Subcutaneous abdominal adipose tissue (tissue), 5 donors: Measurements from ENCODE around the gene RPS15A.

Source experiments
- H3K27ac ChIP-seq: one replicate; pipeline ENCODE4 v1.7.0; 2013; ENCODE audit warnings: low read depth, mild to moderate bottlenecking, inconsistent platforms, low read length, moderate library complexity
- H3K27me3 ChIP-seq, 5 donors: one replicate each; pipeline ENCODE4 v1.7.0; 2013; ENCODE audit warnings: low read length in 5 of 5, inconsistent platforms in 1 of 5; ENCODE audit not compliant: control insufficient read depth in 5 of 5, insufficient read depth in 4 of 5
- H3K36me3 ChIP-seq, 5 donors: one replicate each; pipeline ENCODE4 v1.7.0; 2013; ENCODE audit warnings: low read length in 5 of 5; ENCODE audit not compliant: control insufficient read depth in 5 of 5, insufficient read depth in 5 of 5
- H3K4me1 ChIP-seq, 5 donors: one replicate each; pipeline ENCODE4 v1.7.0; 2013; ENCODE audit warnings: low read length in 5 of 5, mild to moderate bottlenecking in 3 of 5, moderate library complexity in 1 of 5; ENCODE audit not compliant: control insufficient read depth in 5 of 5, insufficient read depth in 5 of 5
- H3K4me3 ChIP-seq, 5 donors: one replicate each; pipeline ENCODE4 v1.7.0; 2013; ENCODE audit warnings: low read length in 5 of 5, low read depth in 1 of 5
- H3K9ac ChIP-seq, 5 donors: one replicate each; pipeline ENCODE4 v1.7.0; 2013; ENCODE audit warnings: low read length in 5 of 5, mild to moderate bottlenecking in 4 of 5, moderate library complexity in 3 of 5
- H3K9me3 ChIP-seq, 5 donors: one replicate each; pipeline ENCODE4 v1.7.0; 2013; ENCODE audit warnings: low read length in 5 of 5; ENCODE audit not compliant: control insufficient read depth in 5 of 5
- donor health status: healthy.
- donor health status: healthy.
- donor health status: healthy.
- donor health status: healthy.
- donor health status: healthy.

Gene RPS15A

DNA sequence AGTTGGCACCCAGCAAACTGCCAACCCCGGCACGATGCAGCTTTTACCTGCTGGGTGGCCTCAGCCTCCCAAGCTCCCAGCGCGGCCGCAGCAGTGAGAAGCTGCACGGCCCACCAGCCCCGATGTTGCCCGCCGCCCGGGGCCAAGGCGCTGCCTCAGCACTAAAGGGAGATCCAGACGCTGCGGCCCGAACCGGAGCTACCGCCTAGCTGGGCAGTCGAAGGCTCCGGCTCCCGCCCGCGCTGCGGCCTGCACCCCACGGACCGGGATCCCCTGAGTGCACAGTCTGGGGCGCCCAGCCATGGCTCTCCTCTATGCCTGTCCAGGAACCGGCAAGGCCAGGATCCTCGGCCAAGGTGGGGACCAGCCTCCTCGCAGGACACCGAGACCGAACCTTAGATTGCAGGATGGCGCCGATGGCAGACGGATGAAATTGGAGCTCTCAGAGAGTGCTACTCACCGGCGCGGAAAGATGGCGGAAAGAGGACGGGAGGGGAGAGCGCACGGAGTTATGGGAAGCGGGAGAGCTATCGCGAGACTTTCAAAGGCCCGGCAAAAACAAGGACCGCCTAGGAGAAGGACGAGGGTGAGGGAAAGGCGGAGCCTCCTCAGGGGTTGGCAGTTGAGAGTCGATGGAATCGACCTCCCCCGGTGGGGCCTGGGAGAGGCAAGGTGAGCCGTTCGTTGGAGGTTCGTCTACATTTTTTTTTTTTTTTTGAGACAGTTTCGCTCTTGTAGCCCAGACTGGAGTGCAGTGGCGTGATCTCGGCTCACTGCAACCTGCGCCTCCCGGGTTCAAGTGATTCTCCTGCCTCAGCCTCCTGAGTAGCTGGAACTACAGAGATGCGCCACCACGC lies at the start of gene RPS15A:
Gene RPS15A, minus strand, starts transcription at position 485 of the 857 bp plus-strand sequence. CDS start 1,221 bp downstream, outside the sequence.
- peak within 1 kb of the TSS; percentile 79 for H3K27ac ChIP-seq
- H3K36me3 ChIP-seq = peaks cover 29 to 60% (median 50%) of the 10 kb centered on the region in 5 donors
- no peaks in the 10 kb centered on the region for H3K27me3 ChIP-seq
- H3K4me1 ChIP-seq = peaks cover 6 to 67% (median 51%) of the 10 kb centered on the region in 5 donors
- peak within 1 kb of the TSS; percentile 94 to 100 (median 98) for H3K9ac ChIP-seq
- H3K4me3 ChIP-seq = peak within 1 kb of the TSS; percentile 95 to 99 (median 97)
- no peaks in the 10 kb centered on the region for H3K9me3 ChIP-seq

DNA sequence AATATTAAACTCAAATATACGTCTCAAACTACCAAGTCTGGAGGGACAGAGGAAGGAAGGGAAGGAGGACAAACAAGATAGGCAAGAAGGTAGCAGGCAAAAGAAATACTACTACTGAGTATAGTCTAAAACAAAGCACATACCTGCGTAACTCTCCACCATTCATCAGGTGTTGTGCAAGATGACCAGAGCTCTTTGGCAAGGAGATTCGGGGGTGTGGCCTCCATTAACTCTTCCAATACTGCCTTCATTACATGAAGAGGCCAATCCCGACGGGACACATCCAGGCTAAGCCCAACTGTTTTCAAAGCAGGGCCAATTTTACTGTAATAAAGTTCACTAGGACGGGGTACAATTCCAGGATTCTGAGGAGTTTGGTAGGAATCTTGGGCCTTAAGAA lies 49.4 kb upstream of the RPS15A start:
- Histone ChIP-seq H3K9ac (peak overlapping the region in 1 of 5 donors; percentile 25), H3K9me3 (no peaks in the 10 kb centered on the region), H3K4me1 (peaks cover 0 to 18% (median 3%) of the 10 kb centered on the region in 5 donors), H3K36me3 (peaks cover 46 to 82% (median 74%) of the 10 kb centered on the region in 5 donors), H3K4me3 (peak overlapping the region in 1 of 5 donors; percentile 53), H3K27ac (no peak overlapping the region), H3K27me3 (no peaks in the 10 kb centered on the region)

DNA sequence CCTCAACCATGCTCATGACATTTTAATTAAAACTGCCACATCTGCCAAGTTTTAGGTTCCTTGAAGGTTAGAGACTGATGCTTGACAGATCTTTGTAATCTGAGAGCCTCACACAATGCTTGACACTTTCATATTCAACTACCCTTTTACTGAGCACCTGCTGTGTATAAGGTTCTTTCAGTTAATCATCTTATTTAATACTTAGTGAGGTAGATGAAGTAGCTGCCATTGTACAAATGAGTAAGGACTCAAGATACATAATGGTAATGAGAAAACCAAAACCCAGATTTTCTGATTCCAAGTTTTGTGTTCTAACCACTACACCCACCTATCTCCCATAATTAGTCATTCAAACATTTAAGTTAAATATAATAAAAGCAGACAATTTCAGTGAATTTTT lies 46.6 kb upstream of the RPS15A start:
- Histone ChIP-seq H3K27ac (no peak overlapping the region), H3K36me3 (peaks cover 55 to 93% (median 83%) of the 10 kb centered on the region in 5 donors), H3K4me1 (peaks cover 0 to 18% (median 3%) of the 10 kb centered on the region in 5 donors)

DNA sequence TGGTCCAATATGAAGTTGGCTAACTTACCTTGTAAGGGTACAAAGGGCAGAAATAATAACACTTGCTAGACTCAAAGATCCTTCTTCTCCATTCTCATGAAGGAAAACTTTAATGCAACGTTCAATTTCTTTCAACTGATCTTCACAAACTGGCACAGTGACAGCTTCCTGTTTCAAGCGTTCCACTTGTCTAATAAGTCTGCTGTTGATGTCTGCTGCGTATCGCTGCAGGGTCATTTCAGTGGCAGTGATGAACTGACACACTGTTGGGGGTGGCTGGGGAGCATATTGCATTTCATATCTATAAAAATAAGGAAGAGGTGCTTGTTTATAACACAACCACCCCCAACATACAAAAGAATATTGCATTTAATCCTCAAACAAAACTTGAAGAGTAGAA lies 44.7 kb upstream of the RPS15A start:
- peaks cover 61 to 94% (median 89%) of the 10 kb centered on the region in 5 donors for H3K36me3 ChIP-seq
- H3K9ac ChIP-seq = no peak overlapping the region
- H3K27ac ChIP-seq = no peak overlapping the region
- no peaks in the 10 kb centered on the region for H3K27me3 ChIP-seq
- H3K4me1 ChIP-seq = peaks cover 0 to 9% (median 0%) of the 10 kb centered on the region in 5 donors
- H3K4me3 ChIP-seq = no peak overlapping the region
- no peaks in the 10 kb centered on the region for H3K9me3 ChIP-seq

More for the DNA sequence above, 46.6 kb upstream of the RPS15A start:
- Histone ChIP-seq H3K27me3 (no peaks in the 10 kb centered on the region), H3K9ac (no peak overlapping the region), H3K4me3 (no peak overlapping the region), H3K9me3 (no peaks in the 10 kb centered on the region)

DNA sequence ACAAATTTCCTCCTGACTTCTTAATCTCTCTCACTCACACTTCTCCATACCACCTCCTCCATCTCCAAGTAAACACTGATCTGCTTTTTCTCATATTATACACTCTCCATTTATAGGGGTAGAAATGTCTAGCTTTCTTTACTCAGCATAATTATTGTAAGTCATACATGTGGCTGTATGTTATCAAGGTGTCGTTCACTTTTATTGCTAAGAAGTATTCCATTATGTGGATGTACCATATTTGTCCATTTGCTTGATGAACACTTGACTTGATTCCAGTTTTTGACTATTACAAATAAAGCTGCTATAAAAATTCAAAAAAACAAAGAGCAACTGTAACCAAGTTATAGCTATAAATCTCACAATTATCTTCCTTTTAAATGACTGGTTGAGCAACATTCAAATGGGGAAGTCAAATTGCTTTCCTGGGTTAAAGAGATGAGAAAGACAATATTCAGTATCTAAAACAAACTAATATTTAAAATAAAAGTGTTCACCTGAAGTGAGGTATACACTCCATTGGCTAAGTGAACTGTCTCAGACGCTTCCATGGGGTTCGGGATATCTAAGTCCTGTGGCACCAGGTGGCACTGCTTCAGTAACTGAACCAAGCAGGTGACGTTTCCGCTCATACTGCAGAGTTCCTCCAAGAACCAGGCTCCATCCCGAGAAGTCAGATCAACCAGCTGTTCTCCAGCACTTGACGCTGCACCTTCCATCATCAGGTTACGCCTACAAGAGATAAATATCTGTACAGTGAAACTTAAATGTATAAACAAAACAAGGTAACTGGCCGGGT lies 43.8 kb upstream of the RPS15A start:
- no peaks in the 10 kb centered on the region for H3K4me1 ChIP-seq
- no peak overlapping the region for H3K27ac ChIP-seq
- H3K9me3 ChIP-seq = no peaks in the 10 kb centered on the region
- H3K9ac ChIP-seq = no peak overlapping the region
- no peaks in the 10 kb centered on the region for H3K27me3 ChIP-seq
- H3K4me3 ChIP-seq = no peak overlapping the region
- H3K36me3 ChIP-seq = peaks cover 66 to 97% (median 92%) of the 10 kb centered on the region in 5 donors

DNA sequence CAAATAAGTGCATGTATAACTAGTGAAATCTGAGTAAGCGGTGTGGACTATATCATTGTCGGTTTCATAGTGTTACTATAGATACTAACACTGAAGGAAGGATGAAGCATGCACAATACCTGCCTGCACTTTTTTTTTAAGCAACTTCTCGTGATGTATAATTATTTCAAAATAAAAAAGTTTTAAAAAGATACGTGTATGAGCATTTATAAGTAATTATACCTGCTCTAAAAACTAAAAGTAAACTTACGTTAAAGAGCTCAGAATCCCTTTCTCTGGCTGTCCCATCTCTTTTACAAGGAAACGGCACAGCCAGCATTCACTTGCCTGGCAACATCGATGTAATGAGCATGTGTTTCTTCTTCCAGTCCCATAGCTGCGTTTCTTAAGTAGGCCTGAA lies 42.5 kb upstream of the RPS15A start:
- H3K27ac ChIP-seq = no peak overlapping the region

DNA sequence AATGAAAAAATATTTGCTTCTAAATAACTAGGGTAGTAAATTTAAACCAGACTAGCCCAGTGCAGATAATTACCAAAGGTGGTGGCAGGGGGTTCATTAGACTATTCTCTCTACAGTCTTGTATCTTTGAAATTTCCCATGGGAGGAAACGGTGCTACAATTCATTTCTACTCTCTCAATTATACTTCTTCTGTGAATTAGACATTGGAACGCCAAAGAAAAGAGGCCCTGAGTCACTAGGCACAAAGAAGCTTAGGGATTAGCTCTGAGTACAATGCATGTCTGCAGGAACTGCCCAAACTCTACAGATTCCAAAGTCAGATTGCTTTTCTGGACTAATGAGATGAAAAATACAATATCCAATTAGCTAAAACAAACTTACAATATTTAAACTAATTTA lies 41.9 kb upstream of the RPS15A start:
- H3K9ac ChIP-seq = no peak overlapping the region
- no peaks in the 10 kb centered on the region for H3K9me3 ChIP-seq
- H3K4me3 ChIP-seq = no peak overlapping the region
- peaks cover 66 to 90% (median 84%) of the 10 kb centered on the region in 5 donors for H3K36me3 ChIP-seq
- H3K27ac ChIP-seq = no peak overlapping the region
- H3K27me3 ChIP-seq = no peaks in the 10 kb centered on the region
- H3K4me1 ChIP-seq = no peaks in the 10 kb centered on the region

More for the DNA sequence above, 42.5 kb upstream of the RPS15A start:
- Histone ChIP-seq H3K4me3 (no peak overlapping the region), H3K9me3 (no peaks in the 10 kb centered on the region), H3K9ac (no peak overlapping the region), H3K36me3 (peaks cover 72 to 96% (median 89%) of the 10 kb centered on the region in 5 donors), H3K27me3 (no peaks in the 10 kb centered on the region), H3K4me1 (no peaks in the 10 kb centered on the region)

DNA sequence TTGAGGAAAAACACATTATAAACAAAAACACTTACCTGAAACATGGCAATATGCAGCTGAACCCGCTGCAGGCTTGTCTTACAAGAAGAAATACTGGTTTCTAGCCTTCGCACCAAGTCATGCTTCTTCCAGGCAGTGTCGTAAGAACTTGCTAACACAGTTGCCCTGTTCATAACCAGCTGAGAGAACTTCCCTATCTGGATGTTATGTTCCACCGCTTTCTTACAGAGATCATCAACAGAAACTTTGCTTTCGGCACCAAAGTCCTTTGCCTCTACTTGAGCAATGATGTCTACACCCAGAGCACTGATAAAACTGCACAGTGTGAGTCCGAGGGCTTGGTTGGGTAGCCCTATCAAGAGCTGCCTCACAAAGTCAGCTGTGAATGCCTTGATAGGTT lies 39.1 kb upstream of the RPS15A start:
- Histone ChIP-seq H3K9me3 (no peaks in the 10 kb centered on the region), H3K9ac (no peak overlapping the region), H3K4me3 (no peak overlapping the region), H3K36me3 (peaks cover 49 to 64% (median 59%) of the 10 kb centered on the region in 5 donors), H3K27ac (no peak overlapping the region), H3K4me1 (no peaks in the 10 kb centered on the region), H3K27me3 (no peaks in the 10 kb centered on the region)

DNA sequence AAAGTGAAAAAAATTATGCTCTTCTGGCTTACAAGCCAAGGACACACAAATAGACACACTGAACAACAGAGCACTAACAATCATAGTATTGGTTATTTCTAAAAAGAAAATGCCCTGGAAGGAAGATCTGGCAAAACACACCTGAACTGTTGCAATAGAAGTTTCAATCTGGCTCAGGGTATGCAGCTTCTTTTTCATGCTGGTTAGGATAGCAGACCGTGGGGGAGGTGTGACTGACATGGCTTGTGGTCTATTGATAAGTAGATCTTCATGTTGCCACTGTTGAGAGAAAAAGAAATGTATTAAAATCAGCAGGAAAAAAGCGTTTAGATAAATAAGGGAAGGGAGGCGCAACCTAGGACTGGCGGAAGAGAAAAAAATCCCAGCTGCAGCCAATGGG lies 37.8 kb upstream of the RPS15A start:
- H3K27ac ChIP-seq = no peak overlapping the region
- H3K9ac ChIP-seq = no peak overlapping the region
- H3K36me3 ChIP-seq = peaks cover 39 to 53% (median 48%) of the 10 kb centered on the region in 5 donors
- no peaks in the 10 kb centered on the region for H3K9me3 ChIP-seq
- H3K4me3 ChIP-seq = no peak overlapping the region
- no peaks in the 10 kb centered on the region for H3K4me1 ChIP-seq
- H3K27me3 ChIP-seq = no peaks in the 10 kb centered on the region

DNA sequence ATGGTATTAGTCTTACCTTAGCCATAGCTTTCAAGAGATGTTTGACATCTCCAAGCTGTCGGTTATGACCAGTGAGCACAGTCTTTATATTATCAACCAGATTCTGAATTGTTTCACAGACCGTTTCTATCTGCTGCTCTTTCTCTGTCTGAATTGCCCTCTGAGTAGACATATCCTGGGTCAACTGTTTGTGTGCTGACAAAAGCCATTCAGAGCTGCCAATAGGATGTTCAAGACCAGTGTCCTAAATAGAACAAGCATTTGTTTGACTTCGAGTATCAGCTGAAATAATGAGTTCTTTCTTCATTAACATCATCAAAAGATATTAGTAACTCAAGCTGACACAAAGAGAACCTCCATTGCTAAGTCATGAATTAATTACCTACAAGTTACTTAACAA lies 26.2 kb upstream of the RPS15A start:
- Histone ChIP-seq H3K27ac (no peak overlapping the region), H3K9ac (no peak overlapping the region), H3K9me3 (no peaks in the 10 kb centered on the region), H3K4me1 (no peaks in the 10 kb centered on the region), H3K27me3 (no peaks in the 10 kb centered on the region), H3K4me3 (no peak overlapping the region), H3K36me3 (peaks cover 42 to 73% (median 46%) of the 10 kb centered on the region in 5 donors)
